Measurements from ENCODE around the gene NDUFS3.

The NDUFS3 gene

DNA sequence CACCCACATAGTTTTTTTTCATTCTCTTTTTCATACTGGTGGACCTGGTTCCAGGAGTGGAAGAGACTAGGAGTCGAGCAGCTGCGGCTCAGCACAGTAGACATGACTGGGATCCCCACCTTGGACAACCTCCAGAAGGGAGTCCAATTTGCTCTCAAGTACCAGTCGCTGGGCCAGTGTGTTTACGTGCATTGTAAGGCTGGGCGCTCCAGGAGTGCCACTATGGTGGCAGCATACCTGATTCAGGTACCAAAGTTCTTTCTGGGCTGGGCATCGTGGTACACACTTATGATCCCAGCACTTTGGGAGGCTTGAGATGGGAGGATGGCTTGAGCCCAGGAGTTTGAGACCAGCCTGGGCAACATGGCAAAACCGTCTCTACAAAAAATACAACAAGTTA lies 9.2 kb upstream of the NDUFS3 start:
- H3K4me3 ChIP-seq (ENCODE audit: low read depth, low read length) = no peak overlapping the region
- H3K36me3 ChIP-seq = peaks cover 12% of the 10 kb centered on the region
- TF ChIP-seq, protein P1, sequence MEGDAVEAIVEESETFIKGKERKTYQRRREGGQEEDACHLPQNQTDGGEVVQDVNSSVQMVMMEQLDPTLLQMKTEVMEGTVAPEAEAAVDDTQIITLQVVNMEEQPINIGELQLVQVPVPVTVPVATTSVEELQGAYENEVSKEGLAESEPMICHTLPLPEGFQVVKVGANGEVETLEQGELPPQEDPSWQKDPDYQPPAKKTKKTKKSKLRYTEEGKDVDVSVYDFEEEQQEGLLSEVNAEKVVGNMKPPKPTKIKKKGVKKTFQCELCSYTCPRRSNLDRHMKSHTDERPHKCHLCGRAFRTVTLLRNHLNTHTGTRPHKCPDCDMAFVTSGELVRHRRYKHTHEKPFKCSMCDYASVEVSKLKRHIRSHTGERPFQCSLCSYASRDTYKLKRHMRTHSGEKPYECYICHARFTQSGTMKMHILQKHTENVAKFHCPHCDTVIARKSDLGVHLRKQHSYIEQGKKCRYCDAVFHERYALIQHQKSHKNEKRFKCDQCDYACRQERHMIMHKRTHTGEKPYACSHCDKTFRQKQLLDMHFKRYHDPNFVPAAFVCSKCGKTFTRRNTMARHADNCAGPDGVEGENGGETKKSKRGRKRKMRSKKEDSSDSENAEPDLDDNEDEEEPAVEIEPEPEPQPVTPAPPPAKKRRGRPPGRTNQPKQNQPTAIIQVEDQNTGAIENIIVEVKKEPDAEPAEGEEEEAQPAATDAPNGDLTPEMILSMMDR (IDR thresholded peaks at IDR 0.05; ENCODE audit: low read depth, low read length) = no peak
- H3K27me3 ChIP-seq = no peaks in the 10 kb centered on the region
- no peaks in the 10 kb centered on the region for H3K4me1 ChIP-seq
- no peaks in the 10 kb centered on the region for H3K9me3 ChIP-seq
- DNase-seq = no peak

DNA sequence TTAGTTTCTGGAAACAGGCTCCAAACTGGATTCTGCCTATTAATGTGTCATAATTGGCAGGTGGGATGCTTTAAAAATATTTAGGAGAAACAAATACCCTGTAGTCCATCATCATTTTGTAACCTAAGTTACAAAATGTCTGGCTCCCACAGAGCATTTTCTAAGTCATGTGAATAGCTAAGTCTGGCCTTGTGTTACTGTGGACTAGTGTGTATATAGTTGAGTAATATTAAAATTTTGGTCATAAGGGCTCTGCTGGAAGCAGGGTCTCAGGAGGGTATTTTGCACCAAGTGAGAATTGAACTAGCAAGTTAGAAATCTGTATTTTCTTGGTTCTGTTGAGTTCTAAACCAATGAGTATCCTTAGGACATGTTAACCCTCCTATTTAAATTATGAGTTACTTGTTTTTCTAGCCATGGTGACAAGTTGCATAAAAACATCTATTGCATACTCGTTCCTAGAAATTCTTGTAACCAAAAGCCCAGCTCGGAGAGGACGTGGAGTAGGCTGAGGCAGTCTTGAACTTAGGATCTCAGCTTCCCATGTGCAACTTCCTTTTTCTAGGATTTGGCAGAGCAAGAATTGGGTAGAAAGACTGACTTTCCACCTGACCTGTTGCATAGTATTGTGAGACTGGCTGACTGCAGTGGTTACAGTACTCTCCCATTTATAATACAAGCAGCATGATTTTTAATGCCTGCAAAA lies 8.1 kb upstream of the NDUFS3 start:
- DNase-seq = no peak
- TF ChIP-seq, protein P1 (IDR thresholded peaks at IDR 0.05; ENCODE audit: low read depth, low read length) = no peak
- H3K27me3 ChIP-seq = no peaks in the 10 kb centered on the region
- H3K36me3 ChIP-seq = peaks cover 12% of the 10 kb centered on the region
- no peaks in the 10 kb centered on the region for H3K9me3 ChIP-seq
- H3K4me1 ChIP-seq = no peaks in the 10 kb centered on the region
- no peak overlapping the region for H3K4me3 ChIP-seq (ENCODE audit: low read depth, low read length)

DNA sequence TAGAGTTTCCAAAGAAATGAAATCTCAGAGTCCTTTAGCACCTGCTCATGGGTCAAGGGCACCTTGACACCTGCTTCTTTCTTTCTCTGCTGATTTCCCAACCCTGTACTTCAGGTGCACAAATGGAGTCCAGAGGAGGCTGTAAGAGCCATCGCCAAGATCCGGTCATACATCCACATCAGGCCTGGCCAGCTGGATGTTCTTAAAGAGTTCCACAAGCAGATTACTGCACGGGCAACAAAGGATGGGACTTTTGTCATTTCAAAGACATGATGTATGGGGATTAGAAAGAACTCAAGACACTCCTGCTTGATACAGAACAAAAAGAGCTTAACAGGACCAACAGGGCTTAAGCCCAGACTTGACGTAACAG lies 7.5 kb upstream of the NDUFS3 start:
- TF ChIP-seq, protein P1 (IDR thresholded peaks at IDR 0.05; ENCODE audit: low read depth, low read length) = no peak
- DNase-seq = no peak
- H3K36me3 ChIP-seq = peaks cover 12% of the 10 kb centered on the region

DNA sequence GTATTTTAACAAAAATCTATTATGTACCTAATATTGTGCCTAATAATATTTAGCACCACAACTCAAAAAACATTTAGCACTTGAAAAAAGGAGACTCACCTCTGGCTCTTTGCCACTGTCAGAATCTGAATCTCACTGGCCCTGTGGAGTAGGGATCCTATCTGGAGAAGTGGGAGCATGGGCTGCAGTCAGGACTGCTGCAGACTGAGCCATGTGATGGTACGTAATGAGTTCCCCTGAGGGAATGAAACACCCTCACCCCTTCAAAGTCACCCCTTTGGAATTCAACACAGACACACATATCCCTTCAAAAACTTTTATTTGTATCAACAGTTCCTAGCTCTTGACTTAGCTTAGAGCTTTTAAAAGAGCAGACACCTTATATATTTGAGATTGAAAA lies 7.0 kb upstream of the NDUFS3 start:
- H3K27me3 ChIP-seq = no peaks in the 10 kb centered on the region
- H3K9me3 ChIP-seq = no peaks in the 10 kb centered on the region
- no peak overlapping the region for H3K4me3 ChIP-seq (ENCODE audit: low read depth, low read length)
- H3K4me1 ChIP-seq = no peaks in the 10 kb centered on the region
- DNase-seq = no peak
- H3K36me3 ChIP-seq = peaks cover 12% of the 10 kb centered on the region
- TF ChIP-seq, protein P1 (IDR thresholded peaks at IDR 0.05; ENCODE audit: low read depth, low read length) = no peak

More for the DNA sequence above, 7.5 kb upstream of the NDUFS3 start:
- Histone ChIP-seq H3K9me3 (no peaks in the 10 kb centered on the region), H3K4me3 (ENCODE audit: low read depth, low read length) (no peak overlapping the region), H3K27me3 (no peaks in the 10 kb centered on the region), H3K4me1 (no peaks in the 10 kb centered on the region)

DNA sequence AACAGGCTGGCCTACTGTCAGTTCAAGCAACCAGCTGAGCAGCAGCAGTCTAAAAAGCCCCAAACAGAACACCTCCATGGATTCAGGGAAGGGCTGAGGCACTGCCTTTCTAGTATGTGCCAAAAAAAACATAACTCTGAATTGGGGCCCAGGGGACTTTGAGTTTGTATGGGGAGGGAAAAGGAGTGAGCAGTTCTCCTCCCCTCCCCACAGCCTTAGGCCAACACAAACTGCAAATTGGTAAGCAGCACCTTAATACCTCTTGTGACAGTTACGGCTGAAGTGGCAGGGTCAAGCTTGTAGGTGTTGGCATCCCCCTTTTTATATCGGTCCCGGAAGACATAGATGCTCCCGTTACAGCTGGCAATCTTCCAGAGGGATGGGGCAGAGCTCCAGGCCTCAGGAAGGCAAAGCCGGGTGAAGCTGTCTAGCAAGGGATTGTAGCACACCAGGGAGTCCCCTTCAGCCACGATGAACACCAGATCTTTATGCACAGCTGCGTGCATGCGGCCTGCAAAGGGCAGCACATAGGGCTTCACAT lies 6.1 kb upstream of the NDUFS3 start:
- H3K36me3 ChIP-seq = peaks cover 12% of the 10 kb centered on the region
- H3K4me3 ChIP-seq (ENCODE audit: low read depth, low read length) = no peak overlapping the region
- TF ChIP-seq, protein P1 (IDR thresholded peaks at IDR 0.05; ENCODE audit: low read depth, low read length) = no peak
- no peaks in the 10 kb centered on the region for H3K4me1 ChIP-seq
- H3K9me3 ChIP-seq = no peaks in the 10 kb centered on the region
- peak; percentile 43 for DNase-seq
- H3K27me3 ChIP-seq = no peaks in the 10 kb centered on the region

DNA sequence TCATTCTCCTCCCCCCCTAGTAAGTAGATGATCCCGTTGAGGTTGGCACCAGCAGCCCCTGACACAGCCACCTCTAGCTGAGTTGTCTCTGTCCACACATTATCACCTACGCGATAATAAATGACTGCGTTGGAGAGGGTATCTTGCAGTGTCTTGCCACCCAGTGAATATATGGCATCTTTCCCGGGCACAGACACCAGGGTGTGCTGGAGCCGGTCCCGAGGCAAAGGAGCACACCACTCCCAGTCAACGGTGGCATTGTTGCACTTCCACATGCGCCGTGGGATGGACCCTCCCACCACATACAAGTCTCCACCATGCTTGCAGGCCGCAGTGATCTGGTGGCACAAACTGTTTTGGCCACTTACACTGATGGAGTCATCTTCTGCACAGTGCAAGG lies 5.6 kb upstream of the NDUFS3 start:
- TF ChIP-seq, protein P1 (IDR thresholded peaks at IDR 0.05; ENCODE audit: low read depth, low read length) = no peak
- H3K27me3 ChIP-seq = no peaks in the 10 kb centered on the region
- H3K36me3 ChIP-seq = peaks cover 12% of the 10 kb centered on the region
- no peak overlapping the region for H3K4me3 ChIP-seq (ENCODE audit: low read depth, low read length)
- H3K9me3 ChIP-seq = no peaks in the 10 kb centered on the region
- no peak for DNase-seq
- H3K4me1 ChIP-seq = no peaks in the 10 kb centered on the region

Data from BE2C (cell line).